Esophagus squamous epithelium (tissue), 5 donors: ENCODE measurements around the gene ALAS1. TPM values are rescaled to one million over a fixed set of nuclear protein-coding genes. Genes with fewer than 3 reads are reported as not detected.

Experiments used
- DNase-seq: peaks from one replicate; lab custom pipeline; 2025; lab: John Stamatoyannopoulos, UW
- H3K27ac ChIP-seq, 4 donors: fragments of 200-600 bp; sonication (generic); one replicate each; pipeline ENCODE4 v1.5.1; 2016 to 2019; ENCODE audit warnings: mild to moderate bottlenecking in 1 of 4
- H3K27me3 ChIP-seq, 4 donors: fragments of 200-600 bp; sonication (generic); 1 replicate in 3 of 4; 2 replicates in 1 of 4; pipeline versions ENCODE4 v1.5.1 to v1.6.0; 2017 to 2021; ENCODE audit warnings: antibody characterized with exemption in 1 of 4
- H3K36me3 ChIP-seq, 3 donors: fragments of 200-600 bp; sonication (generic); one replicate each; pipeline ENCODE4 v1.5.1; 2016 to 2019
- H3K4me1 ChIP-seq, 3 donors: fragments of 200-600 bp; sonication (generic); one replicate each; pipeline ENCODE4 v1.5.1; 2017 to 2019
- H3K4me3 ChIP-seq, 4 donors: fragments of 200-600 bp; sonication (generic); 1 replicate in 3 of 4; 2 replicates in 1 of 4; pipeline ENCODE4 v1.5.1; 2016 to 2019; ENCODE audit warnings: mild to moderate bottlenecking in 2 of 4, moderate library complexity in 1 of 4
- H3K9me3 ChIP-seq, 3 donors: fragments of 200-600 bp; sonication (generic); one replicate each; pipeline ENCODE4 v1.5.1; 2016 to 2019
- POLR2A ChIP-seq, 4 donors: fragments of 450-650 bp; IDR thresholded peaks; one replicate each; pipeline ENCODE4 v1.6.1; 2017; ENCODE audit warnings: antibody characterized with exemption in 4 of 4, mild to moderate bottlenecking in 4 of 4, moderate library complexity in 3 of 4
- WGBS, 2 donors: methylation state at CpG; one replicate each; pipeline ENCODE4 v1.1.5; 2018; 5-methylcytosine and 5-hydroxymethylcytosine counted together
- intact Hi-C: fragments of 100-400 bp; cut with DNase I; formaldehyde crosslinking; loops from one replicate; pipeline ENCODE4 v1.15.0; 2022
- total RNA-seq, 4 donors: library from RNA; depleted of rRNA; stranded (reverse); fragments of >200 nt; gene quantifications; one replicate each; pipeline ENCODE4 v1.1.0, GENCODE V29; 2016
- TF ChIP-seq, protein P1 (sequence below), 6 experiments: fragments of 450-650 bp in 4 of 6; fragments of 200-600 bp in 2 of 6; sonication (generic) in 2 of 6; IDR thresholded peaks; one replicate each; pipeline ENCODE4 v1.5.1; 2016 to 2019; ENCODE audit warnings: antibody characterized with exemption in 6 of 6, mild to moderate bottlenecking in 4 of 6, moderate library complexity in 4 of 6
- donor health status: DM: yes; HTN: yes; CAD: no.

The ALAS1 gene
- total RNA-seq, 4 donors from 2014 or later, result 28.3 to 45.5 (median 35.1) TPM

DNA sequence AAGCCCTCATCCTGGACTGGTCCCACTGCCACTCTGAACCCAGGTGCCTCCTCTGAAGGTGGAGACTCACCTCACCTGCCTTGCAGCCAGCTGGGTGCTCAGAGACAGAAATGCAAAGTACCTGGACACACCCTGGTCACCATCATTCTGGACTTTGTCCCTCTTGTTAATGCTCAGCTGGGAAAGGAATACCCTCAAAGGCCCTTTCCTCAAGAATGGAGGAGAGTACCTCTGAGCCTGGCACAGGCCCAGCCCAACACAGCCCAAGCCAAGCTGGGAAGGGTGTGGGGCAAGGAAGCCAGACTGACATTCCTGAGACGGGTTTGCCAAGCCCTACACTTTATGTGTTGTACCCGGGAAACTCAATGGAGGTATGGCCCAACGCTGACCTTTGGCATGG lies 983 bp upstream of the ALAS1 start:
- Histone ChIP-seq H3K4me1 (peaks cover 9 to 83% (median 35%) of the 10 kb centered on the region in 3 donors), H3K9me3 (no peaks in the 10 kb centered on the region), H3K27me3 (no peaks in the 10 kb centered on the region), H3K27ac (peak overlapping the region; percentile 84 to 95 (median 92)), H3K4me3 (peak overlapping the region in 1 of 4 donors; percentile 84), H3K36me3 (peaks cover 0 to 24% (median 0%) of the 10 kb centered on the region in 3 donors)
- TF ChIP-seq, protein P1, sequence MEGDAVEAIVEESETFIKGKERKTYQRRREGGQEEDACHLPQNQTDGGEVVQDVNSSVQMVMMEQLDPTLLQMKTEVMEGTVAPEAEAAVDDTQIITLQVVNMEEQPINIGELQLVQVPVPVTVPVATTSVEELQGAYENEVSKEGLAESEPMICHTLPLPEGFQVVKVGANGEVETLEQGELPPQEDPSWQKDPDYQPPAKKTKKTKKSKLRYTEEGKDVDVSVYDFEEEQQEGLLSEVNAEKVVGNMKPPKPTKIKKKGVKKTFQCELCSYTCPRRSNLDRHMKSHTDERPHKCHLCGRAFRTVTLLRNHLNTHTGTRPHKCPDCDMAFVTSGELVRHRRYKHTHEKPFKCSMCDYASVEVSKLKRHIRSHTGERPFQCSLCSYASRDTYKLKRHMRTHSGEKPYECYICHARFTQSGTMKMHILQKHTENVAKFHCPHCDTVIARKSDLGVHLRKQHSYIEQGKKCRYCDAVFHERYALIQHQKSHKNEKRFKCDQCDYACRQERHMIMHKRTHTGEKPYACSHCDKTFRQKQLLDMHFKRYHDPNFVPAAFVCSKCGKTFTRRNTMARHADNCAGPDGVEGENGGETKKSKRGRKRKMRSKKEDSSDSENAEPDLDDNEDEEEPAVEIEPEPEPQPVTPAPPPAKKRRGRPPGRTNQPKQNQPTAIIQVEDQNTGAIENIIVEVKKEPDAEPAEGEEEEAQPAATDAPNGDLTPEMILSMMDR (IDR thresholded peaks at IDR 0.05), result no peak
- no peak for TF ChIP-seq POLR2A (IDR thresholded peaks at IDR 0.05)
- WGBS, 2 donors, result 51 to 77% methylated on average over 3 of the region's 3 CpGs
- no peak for DNase-seq
- intact Hi-C loops, result no loop called here

DNA sequence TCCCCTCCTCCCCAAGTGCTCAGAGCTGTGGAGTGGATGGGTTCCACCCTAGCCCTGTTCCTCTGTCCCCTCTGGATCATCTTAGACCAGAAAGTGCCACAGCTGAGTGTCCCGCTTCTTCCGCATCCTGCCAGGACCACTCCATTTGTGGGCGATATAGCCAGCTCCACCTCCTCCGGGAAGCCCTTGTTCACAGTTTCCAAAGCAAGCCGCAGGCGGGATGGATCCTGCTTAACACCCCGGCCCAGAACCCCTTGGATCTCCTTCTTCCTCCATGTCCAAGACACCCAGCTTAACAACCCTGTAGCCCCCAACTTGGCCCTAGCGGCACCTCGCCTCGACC lies 490 bp upstream of the ALAS1 start:
- intact Hi-C loops, result no loop called here
- Histone ChIP-seq H3K36me3 (peaks cover 0 to 29% (median 1%) of the 10 kb centered on the region in 3 donors), H3K4me1 (peaks cover 9 to 88% (median 35%) of the 10 kb centered on the region in 3 donors), H3K9me3 (no peaks in the 10 kb centered on the region), H3K4me3 (peak overlapping the region; percentile 61 to 96 (median 88)), H3K27ac (peak overlapping the region; percentile 84 to 95 (median 92)), H3K27me3 (no peaks in the 10 kb centered on the region)
- 35 to 60% methylated on average over 4 to 7 of the region's 10 CpGs for WGBS, 2 donors
- DNase-seq, result no peak
- TF ChIP-seq, protein P1 (IDR thresholded peaks at IDR 0.05), result no peak
- no peak for TF ChIP-seq POLR2A (IDR thresholded peaks at IDR 0.05)

DNA sequence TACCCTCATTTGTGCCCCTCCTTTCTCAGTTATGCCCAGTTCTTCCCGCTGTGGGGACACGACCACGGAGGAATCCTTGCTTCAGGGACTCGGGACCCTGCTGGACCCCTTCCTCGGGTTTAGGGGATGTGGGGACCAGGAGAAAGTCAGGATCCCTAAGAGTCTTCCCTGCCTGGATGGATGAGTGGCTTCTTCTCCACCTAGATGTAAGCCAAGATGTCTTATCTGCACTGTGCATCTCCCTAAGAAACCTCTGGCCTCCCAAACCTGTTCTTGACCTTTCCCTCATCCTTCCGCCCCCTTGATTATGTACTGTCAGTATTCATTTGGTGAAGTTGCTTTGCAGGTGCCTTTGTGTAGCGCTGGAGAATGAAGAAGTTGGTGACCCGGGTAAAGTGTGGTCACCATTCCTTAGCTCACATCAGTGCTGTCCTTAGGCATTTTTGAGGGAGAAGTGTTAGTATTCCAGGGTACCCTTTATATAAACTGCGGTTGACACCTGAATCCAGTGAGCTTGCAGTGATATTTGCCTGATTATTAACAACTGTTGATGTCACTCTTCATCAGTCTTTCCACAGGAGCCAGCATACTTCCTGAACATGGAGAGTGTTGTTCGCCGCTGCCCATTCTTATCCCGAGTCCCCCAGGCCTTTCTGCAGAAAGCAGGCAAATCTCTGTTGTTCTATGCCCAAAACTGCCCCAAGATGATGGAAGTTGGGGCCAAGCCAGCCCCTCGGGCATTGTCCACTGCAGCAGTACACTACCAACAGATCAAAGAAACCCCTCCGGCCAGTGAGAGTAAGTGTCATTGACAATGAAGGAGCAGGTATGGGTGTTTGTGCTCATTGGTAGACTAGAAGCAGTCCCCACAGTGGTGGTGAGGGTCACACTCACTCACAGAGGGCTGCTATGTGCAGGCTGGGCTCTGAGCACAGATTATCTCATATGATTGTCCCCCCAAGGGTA lies 966 bp downstream of the ALAS1 start:
- H3K27ac ChIP-seq, result peak overlapping the region; percentile 84 to 95 (median 92)
- peak overlapping the region; percentile 61 to 96 (median 88) for H3K4me3 ChIP-seq
- DNase-seq, result no peak
- intact Hi-C loops, result no loop called here
- H3K27me3 ChIP-seq, result no peaks in the 10 kb centered on the region
- peaks cover 9 to 44% (median 10%) of the 10 kb centered on the region in 3 donors for H3K36me3 ChIP-seq
- no peaks in the 10 kb centered on the region for H3K9me3 ChIP-seq
- H3K4me1 ChIP-seq, result peaks cover 9 to 95% (median 41%) of the 10 kb centered on the region in 3 donors
- TF ChIP-seq POLR2A (IDR thresholded peaks at IDR 0.05), result no peak
- TF ChIP-seq, protein P1 (IDR thresholded peaks at IDR 0.05), result no peak
- WGBS, 2 donors, result 24 to 48% methylated on average over 7 to 10 of the region's 14 CpGs

DNA sequence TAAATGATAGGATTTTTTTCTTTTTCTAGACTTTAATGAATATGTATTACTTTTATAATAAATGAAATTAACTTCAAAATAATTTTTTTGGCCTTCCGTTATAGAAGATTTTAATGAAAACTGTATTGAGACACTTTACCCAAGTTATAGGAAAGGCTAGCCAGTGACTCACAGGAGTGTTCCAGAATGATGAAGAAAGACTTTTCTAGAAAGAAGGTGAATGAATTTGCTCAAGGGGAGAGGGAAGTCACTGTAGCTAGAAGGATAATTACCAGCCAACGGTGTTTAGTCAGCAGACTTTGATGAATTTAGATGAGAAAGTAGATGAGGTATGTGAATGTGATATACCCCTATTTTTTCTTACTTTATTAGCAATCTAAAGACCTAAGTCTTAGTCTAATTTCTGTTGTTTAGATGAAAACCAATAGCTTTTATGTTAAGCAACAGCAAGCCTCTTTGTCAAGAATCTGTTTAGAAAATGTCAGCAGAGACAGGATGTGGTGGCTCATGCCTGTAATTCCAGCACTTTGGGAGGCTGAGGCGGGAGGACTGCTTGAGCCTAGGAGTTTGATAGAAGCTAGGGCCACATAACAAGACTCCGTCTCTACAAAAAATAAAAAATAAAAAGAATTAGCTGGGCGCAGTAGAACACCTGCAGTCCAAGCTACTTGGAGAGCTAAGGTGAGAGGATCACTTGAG lies 3.2 kb downstream of the ALAS1 start:
- Histone ChIP-seq H3K4me1 (peaks cover 9 to 96% (median 41%) of the 10 kb centered on the region in 3 donors), H3K4me3 (no peak overlapping the region), H3K27me3 (no peaks in the 10 kb centered on the region), H3K9me3 (no peaks in the 10 kb centered on the region), H3K36me3 (peaks cover 14 to 66% (median 18%) of the 10 kb centered on the region in 3 donors), H3K27ac (peak overlapping the region in 2 of 4 donors; percentile 52 to 60)
- 80 to 82% methylated on average over 5 of the region's 5 CpGs for WGBS, 2 donors
- TF ChIP-seq, protein P1 (IDR thresholded peaks at IDR 0.05), result no peak
- no peak for TF ChIP-seq POLR2A (IDR thresholded peaks at IDR 0.05)
- no peak for DNase-seq
- intact Hi-C loops, result no loop called here
